WERI-Rb-1 (cell line): ENCODE results near the gene RAI1.

Source experiments
- DNase-seq: peaks from one replicate; pipeline ENCODE4 v3.0.0-alpha.2; 2020
- H3K27ac ChIP-seq: fragments of 250-450 bp; sonication (Bioruptor Pico); 2 replicates; pipeline ENCODE4 v1.5.1; 2020; ENCODE audit warnings: mild to moderate bottlenecking, moderate library complexity
- H3K27me3 ChIP-seq: fragments of 250-450 bp; sonication (Bioruptor Pico); 2 replicates; pipeline ENCODE4 v1.5.1; 2021; ENCODE audit warnings: mild to moderate bottlenecking, low read depth, moderate library complexity; ENCODE audit not compliant: insufficient read depth, severe bottlenecking
- H3K36me3 ChIP-seq: fragments of 250-450 bp; sonication (Bioruptor Pico); 2 replicates; pipeline ENCODE4 v1.5.1; 2020; ENCODE audit warnings: mild to moderate bottlenecking, moderate library complexity
- H3K4me3 ChIP-seq: 2 replicates; pipeline ENCODE4 v1.5.1; 2011; ENCODE audit warnings: low read depth, mild to moderate bottlenecking, control low read depth, low read length
- H3K9me3 ChIP-seq: fragments of 250-450 bp; sonication (Bioruptor Pico); 2 replicates; pipeline ENCODE4 v1.5.1; 2021; ENCODE audit warnings: mild to moderate bottlenecking, moderate library complexity; ENCODE audit not compliant: severe bottlenecking
- TF ChIP-seq, protein P1 (sequence below): IDR thresholded peaks from 2 replicates; pipeline ENCODE4 v1.5.1; 2011; ENCODE audit warnings: low read depth, mild to moderate bottlenecking, control low read depth, inconsistent platforms, low read length

RAI1 gene

DNA sequence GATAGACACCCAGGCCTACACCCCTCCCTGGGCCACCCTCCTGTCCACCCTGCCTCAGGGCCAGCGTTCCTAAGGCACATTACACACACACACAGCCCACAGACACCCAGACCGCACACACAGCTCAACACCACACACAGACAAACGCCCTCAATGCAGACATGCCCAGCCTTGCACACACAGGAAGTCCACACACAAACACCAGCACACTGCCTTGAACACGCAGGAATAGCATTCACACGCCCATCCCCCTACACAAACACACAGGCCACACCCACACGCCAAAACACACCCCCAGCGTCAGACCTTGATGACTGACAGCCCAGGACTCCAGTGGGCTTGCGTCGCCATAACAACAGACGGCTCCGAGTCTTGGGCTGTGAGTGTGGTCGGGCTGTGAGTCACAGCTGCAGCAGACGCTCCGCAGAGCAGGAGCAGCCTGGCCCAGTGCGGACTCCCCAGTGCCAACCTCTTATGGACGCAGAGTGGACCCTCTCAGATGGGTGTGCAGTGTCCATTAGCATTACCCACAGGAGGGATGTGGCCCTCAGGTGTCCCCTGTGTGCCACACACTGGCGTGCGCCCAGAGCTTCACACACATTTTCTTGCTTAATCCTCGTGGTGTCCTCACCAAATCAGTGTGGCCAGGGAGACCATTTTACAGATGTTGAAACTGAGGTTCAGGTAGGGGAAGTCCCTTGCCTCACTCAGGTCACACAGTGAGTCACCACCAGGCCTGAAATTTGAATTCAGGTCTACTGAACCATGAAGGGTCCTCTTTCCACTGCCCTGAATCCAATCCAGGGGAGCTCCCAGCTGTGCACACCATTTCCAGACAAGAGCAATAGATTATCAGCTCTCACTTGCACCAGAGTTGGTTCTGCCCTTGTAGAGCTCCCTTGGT lies 17.8 kb upstream of the RAI1 start:
- Histone ChIP-seq H3K9me3 (peaks cover 11% of the 10 kb centered on the region), H3K36me3 (no peaks in the 10 kb centered on the region), H3K27ac (peak overlapping the region; percentile 69), H3K4me3 (no peak overlapping the region), H3K27me3 (no peaks in the 10 kb centered on the region)
- TF ChIP-seq, protein P1, sequence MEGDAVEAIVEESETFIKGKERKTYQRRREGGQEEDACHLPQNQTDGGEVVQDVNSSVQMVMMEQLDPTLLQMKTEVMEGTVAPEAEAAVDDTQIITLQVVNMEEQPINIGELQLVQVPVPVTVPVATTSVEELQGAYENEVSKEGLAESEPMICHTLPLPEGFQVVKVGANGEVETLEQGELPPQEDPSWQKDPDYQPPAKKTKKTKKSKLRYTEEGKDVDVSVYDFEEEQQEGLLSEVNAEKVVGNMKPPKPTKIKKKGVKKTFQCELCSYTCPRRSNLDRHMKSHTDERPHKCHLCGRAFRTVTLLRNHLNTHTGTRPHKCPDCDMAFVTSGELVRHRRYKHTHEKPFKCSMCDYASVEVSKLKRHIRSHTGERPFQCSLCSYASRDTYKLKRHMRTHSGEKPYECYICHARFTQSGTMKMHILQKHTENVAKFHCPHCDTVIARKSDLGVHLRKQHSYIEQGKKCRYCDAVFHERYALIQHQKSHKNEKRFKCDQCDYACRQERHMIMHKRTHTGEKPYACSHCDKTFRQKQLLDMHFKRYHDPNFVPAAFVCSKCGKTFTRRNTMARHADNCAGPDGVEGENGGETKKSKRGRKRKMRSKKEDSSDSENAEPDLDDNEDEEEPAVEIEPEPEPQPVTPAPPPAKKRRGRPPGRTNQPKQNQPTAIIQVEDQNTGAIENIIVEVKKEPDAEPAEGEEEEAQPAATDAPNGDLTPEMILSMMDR: no peak
- DNase-seq: peak; percentile 81

DNA sequence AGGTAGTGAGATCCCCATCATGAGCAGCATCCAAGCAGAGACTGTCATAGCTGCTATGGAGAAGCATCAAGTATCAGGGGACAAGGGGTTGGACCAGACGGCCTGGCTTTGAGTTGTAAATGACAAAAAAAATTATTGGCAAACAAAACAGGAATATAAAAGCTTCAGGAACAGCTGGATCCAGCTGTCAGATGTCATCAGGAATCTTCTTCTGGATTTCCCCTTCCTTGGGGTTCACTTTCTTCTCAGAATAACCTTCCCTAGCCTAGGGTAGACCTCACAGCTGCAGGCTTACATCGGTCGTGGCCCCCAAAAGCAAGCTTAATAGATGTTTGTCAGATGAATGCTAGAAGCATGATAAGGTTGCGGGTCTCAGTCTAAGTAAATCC lies 17.2 kb upstream of the RAI1 start:
- no peak for DNase-seq
- no peak overlapping the region for H3K27ac ChIP-seq
- H3K9me3 ChIP-seq: peaks cover 5% of the 10 kb centered on the region
- TF ChIP-seq, protein P1: no peak
- no peaks in the 10 kb centered on the region for H3K36me3 ChIP-seq
- no peak overlapping the region for H3K4me3 ChIP-seq
- H3K27me3 ChIP-seq: no peaks in the 10 kb centered on the region

DNA sequence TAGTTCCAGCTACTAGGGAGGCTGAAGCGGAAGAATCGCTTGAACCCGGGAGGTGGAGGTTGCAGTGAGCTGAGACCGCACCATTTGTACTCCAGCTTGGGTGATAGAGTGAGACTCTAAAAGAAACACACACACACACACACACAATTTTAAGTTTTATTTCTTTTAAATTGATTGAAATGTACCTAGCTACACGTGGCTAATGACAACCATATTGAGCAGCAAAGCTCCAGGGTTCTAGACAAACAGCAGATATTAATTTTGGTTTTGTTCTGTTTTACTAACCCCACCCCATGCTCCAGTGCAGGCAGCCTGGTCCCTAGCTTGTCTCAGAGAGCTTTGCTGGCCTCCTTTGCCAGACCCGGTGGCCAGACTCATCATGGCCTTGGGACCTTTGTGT lies 16.0 kb upstream of the RAI1 start:
- H3K36me3 ChIP-seq: no peaks in the 10 kb centered on the region
- DNase-seq: no peak
- no peak overlapping the region for H3K4me3 ChIP-seq
- no peaks in the 10 kb centered on the region for H3K27me3 ChIP-seq
- no peaks in the 10 kb centered on the region for H3K9me3 ChIP-seq
- TF ChIP-seq, protein P1: no peak
- H3K27ac ChIP-seq: no peak overlapping the region

DNA sequence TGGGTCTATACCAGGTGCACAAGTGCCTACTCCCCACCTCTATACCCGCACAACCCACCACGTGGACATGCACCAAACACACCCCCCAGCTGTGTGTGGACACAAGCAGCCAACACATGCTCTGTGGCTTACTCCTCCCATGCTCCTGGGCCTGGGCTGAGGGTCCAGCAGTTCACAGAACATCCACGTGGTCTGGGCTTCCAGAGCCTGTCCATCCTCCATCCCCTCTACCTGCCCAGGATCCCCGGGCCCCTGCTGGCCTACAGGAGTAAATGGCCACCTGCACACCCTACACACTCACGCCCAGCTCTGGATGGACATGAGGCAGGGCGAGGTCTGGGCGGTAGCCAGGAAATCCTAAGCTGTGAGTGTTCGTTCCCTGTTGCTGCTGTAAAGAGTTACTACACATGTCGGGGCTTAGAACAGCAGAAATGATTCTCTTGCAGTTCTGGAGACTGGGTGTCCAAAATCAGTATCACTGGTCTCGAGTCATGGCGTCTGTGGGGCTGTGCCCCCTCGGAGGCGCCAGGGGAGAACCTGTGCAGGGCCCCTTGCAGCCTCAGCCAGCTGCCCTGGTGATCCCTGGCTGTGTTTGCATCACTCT lies 15.0 kb upstream of the RAI1 start:
- DNase-seq: no peak
- Histone ChIP-seq H3K27me3 (no peaks in the 10 kb centered on the region), H3K27ac (no peak overlapping the region), H3K36me3 (no peaks in the 10 kb centered on the region), H3K4me3 (no peak overlapping the region), H3K9me3 (no peaks in the 10 kb centered on the region)
- TF ChIP-seq, protein P1: no peak

DNA sequence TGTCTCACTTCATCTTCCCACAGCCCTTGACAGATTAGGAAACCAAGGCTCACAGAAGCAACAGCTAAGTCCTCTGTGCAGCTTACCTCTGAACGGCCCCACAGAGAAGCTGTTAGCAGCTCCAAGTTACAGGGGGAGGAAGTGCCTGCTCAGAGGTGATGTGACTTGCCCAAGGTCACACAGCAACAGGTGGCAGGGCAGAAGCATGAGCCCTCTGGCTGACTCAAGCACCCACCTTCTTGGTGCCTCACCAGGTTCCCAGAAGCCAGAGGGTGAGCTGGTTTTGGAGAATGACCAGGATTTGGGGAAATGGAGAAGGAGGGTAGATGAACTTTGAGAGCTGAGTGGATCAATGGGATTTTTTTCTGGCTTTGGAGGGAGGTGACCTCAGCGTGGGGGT lies 14.0 kb upstream of the RAI1 start:
- no peaks in the 10 kb centered on the region for H3K36me3 ChIP-seq
- TF ChIP-seq, protein P1: no peak
- no peak for DNase-seq
- H3K27ac ChIP-seq: no peak overlapping the region
- H3K9me3 ChIP-seq: no peaks in the 10 kb centered on the region
- no peaks in the 10 kb centered on the region for H3K27me3 ChIP-seq
- no peak overlapping the region for H3K4me3 ChIP-seq
